HG02588 (cell line): ENCODE results near the gene CDKN1C.

Experiments used
- ATAC-seq: cut with Tn5 transposase; IDR thresholded peaks from one replicate; pipeline ENCODE4 v1.9.1; 2021; ENCODE audit warnings: mild to moderate bottlenecking, moderate library complexity; ENCODE audit not compliant: unreplicated experiment

Gene CDKN1C

DNA sequence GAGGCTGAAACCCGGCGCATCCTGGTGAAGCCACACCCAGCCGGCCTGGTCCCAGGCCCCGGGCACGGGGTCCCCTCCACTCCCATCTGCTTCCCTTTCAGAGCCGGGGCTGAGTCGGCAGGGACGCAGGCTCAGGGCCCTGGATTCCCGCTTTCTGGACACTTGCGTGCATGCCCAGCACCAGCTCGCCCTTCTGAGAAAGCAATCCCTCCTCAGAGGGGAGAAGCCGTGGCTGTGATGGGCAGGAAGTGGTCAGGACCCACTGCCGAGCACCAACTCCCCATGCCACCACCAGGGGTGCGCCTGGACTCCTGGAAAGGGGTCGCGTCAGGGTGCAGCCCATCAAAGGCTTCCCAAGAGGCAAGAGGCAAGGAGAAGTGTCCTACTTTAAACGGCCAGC lies 15.1 kb downstream of the CDKN1C start:
- ATAC-seq, result no peak

DNA sequence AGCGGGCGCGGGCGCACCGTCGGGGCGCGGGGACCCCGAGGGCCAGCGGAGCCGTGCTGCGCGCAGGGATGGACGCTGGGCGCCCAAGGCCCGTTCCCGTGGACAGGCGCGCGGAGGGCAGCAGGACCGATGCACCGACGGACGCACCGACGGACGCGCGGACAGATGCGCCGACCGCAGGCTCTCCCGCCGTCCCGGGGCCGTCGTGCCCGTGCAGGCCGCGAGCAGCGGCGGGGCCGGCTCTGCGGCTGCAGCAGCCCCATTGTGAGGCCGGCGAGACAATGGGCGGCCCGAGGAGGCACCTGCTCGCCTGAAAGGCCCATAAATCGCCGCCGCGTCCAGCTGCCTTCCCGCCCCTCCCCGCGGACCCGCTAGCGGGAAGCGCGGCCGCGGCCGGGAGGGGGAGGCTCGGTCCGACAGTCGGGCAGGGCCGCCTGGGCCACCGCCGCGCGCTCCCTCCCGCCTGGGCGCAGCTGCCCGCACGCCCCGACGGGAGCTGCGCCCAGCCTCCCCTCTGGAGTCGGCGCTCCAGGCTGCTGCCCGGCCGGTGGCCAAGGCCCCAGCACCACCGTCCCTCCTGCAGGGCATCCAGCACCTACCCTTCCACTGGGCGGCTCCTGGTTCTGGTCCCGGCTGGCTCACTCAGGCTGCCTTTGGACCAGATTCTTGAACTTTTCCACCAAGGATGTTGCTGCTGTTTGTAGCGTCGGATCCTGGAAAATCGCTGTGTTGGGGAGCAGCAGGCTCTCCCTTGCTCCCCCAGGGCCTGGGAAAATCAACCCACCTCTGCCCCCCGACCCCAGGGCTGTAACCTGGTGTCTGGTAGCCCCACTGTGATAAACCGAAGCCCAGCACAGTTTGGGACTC lies 15.8 kb downstream of the CDKN1C start:
- no peak for ATAC-seq

DNA sequence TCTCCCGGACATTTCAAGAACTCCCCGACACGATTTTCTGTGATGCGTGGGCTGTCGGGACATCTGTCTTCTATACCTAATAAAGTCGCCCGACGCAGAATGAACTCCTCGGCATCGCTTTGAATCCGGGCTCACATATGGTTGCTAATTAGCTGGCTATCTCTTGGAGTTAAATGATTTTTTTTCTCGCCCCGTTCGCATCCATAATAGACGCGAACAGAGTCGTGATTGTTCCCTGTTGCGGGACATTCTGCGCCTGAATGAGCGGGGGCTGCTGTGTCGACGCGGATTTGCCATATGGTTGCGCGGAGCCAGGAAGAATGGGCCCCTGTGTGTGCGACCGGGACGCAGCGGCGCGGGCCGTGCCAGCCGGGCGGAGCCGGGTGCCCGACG lies 16.4 kb downstream of the CDKN1C start:
- no peak for ATAC-seq

DNA sequence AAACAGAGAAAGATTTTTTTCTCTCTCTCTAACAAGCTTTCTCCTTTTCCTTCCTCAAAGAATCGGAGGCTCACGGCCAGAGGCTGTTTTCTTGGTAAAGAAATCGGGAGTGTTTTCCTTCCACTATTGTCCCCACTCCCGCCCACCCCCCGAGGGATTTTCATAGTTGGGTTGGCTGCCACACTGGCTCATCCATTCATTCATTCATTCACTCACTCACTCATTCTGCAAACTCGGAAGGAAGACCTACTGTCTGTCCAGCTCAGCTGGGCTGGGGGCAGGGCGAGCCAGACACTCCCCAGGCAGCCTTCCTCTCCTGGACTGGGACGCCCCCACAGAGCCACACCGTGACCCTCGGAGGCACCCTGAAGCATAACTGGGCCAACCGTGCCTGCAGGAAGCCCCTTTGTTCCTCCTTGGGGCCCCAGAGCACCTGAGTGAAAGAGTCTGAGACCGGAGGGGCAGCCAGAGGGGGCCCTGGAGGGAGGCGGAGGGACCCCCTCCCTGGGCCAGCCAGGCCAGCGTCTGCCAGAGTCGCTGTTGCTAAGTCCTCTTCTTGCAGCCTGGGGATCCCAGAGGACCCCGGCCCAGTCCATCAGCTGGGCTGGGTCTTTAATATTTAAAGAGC lies 17.0 kb downstream of the CDKN1C start:
- ATAC-seq, result no peak

DNA sequence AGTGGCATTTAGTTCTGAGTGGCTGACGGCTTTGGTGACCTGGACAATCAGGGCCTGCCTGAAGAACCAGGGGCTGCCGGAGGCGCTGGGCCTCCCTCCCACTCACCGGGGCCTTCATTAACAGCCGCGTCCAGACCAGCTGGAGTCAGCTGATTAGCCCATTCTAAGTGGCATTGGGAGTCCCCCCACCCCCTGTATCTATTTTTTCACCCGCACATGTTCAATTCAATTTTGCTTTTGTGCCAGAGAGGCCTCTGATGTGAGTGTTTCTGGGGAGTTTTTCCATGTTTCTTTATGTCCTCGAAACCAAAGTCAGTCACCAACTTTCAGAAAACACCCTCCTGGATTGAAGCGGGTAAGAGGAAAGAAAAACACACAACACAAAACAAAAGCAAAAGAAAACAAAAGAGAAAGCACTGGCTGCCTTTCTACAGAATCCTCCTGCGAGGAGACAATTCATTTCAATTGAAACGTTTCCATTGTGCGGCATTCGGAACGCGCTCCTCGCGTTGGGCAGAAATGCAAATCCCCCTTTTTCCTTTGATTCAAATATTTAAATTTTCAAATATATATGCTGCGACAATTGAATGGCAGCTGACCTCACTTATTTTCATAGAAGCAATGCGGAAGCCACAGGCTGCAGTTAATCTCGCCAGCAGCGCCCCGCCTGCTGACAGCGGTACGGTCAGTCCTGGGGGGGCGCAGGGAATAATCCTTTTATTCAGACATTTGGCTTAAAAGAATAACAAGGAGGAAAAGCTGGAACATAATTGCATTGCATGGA lies 17.7 kb downstream of the CDKN1C start:
- no peak for ATAC-seq

DNA sequence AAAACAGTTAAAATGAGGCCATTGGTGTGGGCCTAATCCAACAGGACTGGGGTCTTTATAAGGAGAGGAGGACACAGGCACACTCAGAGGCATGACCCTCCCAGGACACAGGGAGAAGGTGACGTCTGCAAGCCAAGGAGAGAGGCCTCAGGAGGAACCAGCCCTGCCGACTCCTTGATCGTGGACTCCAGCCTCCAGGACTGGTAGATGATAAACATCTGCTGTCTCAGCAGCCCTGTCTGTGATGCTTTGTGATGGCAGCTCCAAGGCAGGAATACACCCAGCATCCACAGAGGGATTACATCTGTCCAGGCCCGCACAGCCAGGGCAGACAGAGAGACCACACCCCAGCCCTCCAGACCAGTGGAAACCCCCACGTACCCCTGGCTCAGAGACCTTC lies 18.4 kb downstream of the CDKN1C start:
- ATAC-seq, result no peak

DNA sequence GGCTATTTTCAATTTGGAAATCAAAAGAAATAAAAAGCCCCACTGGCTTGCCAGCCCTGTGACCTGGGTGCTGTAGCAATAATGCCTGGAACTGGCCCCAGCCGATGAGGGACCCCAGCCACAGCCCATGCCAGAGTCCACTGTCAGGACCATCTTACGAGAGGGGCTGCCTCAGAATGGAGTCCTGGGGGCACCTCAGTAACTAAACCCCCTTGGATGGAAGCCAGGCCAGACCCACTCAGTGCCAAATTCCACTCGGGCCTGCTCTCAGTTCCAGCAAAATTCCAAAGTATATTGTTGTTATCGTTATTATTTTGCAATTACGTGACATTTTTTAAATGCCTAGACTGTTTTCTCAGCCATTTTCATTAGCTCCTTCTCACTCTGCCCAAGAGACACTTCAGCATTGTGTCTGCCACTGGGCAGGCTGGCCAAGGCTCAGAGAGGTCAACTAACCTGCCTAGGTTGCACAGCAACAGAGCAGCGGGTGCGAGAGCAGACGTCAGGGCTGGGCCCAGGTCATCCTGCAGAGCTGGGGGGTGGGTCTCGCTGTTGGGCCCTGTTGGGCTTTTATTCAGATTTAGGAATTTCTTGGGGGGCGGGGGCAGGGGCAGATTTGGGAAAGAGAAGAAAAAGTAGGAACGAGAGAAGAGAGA lies 19.5 kb downstream of the CDKN1C start:
- no peak for ATAC-seq

DNA sequence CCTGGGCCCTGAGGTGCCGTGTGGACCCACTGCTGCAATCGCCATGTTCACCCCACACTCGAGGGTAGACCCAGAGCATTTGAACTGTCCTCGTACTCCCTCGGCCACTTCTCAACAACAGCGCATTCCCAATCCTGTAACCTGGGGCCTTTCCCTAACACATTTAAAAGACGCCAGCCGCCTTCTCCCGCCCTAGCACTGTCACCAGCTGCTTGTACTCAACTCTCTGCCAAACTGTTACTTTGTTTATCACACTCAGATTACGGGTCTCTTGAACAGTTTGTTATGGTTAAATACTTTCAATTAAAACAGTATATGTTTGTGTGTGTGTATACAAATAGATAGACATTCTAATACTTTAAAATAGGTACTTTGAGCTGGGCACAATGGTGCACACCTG lies 20.7 kb downstream of the CDKN1C start:
- no peak for ATAC-seq

DNA sequence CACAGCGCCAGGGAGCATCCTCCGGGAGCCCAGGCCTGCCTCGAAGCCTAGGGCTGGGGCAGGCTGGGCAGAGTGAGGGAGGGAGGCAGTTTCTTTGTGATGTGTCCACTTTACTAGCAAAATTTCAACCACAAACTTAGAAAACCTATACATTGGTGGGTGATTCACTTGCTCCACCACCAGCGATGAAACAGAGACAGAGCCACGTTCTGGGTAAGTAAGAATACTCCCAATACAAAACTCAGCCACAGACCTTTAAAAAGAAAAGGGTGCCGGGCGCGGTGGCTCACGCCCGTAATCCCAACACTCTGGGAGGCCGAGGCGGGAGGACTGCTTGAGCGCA lies 22.3 kb downstream of the CDKN1C start:
- ATAC-seq, result no peak

DNA sequence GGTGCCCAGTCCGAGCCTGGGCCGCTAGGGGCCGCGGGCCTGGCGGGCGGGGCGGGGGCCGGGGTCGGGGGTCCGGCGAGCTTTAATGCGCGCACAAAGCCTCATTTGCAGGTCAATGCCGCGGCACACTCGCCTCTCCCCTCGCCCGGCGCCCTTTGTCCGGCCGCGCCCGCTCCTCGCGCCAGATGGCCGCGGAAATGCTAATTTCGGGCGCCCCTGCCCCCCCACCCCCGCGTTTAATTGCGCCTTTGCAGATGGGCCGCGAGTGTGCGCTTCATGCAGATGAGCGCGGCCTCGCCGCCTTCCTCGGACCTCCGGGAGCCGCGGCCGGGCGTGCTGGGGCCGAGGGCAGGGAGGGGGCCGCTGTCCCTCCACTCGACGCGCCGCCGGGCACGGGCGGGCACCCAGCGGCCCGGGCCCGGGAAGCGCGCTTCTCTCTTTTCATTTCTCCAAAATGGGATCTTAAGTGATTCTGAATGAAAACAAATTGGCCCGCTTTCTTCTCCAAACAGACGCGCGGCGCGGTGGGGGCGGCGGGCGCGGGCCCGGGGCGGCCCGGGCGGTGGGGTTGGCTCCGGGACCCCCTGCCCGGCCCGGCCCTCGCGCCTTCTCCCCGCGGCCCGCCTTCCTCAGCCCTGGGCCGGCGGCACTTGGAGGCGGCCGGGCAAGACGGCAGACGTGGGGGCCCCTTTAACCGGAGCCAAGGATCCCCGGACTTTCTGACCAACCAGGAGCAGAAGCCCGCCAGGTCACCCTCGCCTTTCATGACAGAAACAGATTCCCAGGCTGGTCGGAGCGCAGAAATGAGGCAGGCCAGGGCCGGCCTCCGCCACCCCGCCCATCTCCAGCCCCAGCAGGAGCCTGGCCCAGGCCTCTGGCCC lies 22.9 kb downstream of the CDKN1C start:
- no peak for ATAC-seq

DNA sequence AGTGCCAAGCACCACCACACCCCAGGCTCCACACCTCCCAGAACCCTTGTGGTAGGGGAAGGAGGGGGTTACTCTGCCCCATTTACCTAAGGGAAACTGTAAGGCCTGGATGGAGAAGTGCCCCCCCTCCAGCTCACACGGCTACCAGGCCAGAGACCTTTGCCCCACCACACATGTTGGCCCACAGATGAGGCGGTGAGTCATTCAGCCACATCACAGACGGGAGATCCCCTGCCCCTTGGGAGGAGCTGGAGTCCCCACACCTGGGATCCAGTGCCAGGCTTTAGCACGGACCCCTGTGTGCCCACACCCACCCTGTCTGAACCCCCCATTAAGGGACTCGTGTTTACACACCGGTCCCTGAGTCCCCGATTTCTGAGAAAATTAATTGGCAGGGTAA lies 24.9 kb downstream of the CDKN1C start:
- ATAC-seq, result no peak

DNA sequence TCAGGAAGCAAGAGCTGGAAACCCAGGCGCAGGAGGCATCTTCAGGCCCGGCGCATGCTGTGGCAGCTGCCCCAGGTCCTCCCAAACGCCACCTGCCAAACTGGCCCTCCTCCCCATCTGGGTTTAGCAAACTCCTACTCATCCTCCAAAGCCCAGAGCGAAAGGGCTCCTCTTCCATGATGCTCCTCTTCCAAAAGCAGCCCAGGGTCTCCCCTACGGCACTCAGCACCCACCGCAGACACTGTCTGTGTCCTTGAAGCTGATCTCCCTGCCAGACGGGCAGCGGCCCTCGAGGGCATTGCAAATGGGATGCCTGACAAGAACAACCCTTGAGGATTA lies 25.9 kb downstream of the CDKN1C start:
- ATAC-seq, result no peak

DNA sequence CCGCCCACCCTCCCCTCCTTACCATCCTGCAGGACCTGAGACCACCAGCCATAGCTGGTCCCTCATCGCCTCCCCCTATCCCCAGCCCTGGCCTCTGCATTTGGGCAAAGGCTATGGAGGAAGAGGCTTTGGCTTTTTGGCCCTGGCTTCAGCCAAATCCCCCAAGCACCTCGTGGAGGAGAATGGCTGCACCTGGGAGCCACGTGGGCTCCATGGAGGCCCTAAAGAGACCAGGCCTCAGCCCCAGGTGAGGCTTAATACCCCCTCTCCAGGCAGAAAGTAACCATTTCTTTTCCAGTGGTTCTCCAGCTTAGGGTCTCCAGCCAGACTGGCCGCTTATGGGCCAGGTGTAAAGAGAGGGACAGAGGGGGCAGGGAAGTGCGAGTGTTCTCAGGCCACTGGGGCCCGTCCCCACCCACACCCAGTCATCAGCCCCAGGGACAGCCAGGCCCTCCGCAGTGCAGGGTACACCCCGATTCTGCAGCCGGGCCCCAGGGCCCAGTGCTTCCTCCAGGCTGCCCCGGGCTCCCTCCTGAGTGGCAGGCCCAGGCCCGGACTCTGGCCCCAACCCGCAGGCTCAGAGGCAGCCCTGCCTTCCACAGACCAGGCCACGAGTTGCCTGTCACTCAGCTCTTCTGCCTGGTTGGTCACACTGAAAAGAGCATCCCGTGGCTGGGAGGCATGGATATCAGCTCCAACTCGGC lies 26.4 kb downstream of the CDKN1C start:
- no peak for ATAC-seq

DNA sequence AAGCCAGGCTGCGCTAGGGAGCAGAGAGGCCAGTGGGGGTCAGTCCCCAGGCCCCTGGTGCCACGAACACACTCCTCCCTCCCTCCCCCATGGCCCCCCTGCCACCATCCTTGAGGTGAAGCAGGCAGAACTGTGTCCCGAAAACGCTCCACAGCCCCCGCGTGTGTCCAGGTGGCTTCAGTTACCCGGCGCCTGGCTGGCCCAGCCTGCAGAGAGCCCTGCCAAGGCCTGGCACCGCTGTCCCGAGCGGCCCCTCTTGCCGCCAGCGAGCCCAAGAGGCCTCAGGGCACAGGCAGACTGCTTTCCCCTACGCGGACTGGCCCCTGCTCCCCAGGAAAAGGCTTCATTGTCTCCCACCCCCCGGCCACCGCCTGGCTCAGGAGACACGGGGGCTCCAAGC lies 27.7 kb downstream of the CDKN1C start:
- ATAC-seq, result no peak

DNA sequence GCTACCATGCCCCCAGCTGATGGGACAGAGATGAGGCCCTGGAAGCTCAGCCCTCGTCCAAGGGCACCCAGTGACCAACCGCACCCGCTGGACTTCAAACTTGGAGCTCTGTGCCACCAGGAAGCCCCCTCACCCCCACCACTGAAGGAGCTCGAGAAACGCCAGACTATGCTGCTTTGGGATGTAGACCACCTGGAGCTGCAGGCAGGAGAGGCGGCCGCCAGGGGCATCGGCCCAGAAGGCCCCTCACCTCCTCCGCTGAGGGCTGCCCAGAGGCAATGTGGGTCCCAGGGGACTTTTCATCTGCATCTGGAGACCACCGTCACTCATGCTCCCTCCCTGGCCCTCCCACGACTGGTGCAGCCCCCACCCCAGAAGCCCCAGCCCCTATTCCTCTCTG lies 28.3 kb downstream of the CDKN1C start:
- ATAC-seq, result no peak

DNA sequence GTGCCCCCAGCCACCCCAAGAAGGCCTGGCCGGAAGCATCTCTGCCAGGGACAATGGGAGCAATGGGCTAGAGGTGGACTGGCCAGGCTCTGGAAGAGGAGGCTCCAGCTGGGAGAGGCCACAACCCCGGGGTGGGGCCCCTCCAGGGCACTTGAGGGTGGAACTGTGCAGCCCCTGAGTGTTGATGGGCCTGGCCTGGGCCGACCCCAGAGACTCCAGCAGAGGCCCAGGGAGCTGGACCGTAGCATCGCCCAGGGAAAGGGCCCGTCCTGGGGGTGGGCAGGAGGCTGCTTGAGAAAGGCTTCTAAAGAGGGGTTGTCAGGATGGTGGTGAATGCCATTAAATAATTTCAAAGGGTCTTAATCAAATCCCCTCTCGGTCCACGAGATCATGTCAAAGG lies 30.4 kb downstream of the CDKN1C start:
- no peak for ATAC-seq

DNA sequence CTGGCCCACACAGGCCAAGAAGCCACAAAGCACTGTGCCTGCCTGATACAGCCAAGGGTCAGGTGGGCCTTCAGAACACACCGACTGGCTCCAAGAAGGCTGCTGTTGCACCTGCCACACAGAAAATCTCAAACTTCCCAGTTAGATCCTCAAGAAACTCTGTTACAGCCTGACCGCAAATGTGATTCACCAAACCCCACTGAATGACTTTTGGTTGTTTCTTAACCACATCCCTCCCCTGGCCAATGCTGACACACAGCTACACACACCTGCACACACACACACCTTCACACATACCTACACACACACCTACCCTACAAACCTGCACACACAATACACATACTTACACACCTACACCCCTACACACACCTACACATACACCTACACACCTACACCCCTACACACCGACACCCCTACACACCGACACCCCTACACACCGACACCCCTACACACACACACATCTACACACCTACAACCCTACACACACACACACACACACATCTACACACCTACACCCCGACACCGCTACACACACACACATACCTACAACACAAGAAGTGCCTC lies 31.5 kb downstream of the CDKN1C start:
- no peak for ATAC-seq

DNA sequence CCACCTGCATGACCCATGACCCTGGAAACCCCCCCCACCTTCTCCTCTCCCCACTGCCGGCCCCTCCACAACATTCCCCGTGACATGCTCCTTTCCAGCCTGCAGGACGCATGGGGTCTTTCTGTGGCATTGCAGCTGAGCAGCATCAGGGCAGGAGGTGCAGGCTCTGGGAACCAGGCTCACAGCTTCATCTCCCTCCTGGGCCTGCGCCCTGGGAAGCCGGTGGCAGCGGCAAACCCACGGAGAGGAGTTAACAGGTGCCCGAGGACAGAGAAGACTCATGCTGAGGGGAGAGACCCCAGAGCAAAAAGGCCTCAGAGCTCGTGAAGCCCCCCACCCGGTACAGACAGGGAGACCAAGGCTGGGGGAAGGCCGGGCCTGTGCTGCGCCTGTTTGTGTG lies 32.2 kb downstream of the CDKN1C start:
- ATAC-seq, result no peak

DNA sequence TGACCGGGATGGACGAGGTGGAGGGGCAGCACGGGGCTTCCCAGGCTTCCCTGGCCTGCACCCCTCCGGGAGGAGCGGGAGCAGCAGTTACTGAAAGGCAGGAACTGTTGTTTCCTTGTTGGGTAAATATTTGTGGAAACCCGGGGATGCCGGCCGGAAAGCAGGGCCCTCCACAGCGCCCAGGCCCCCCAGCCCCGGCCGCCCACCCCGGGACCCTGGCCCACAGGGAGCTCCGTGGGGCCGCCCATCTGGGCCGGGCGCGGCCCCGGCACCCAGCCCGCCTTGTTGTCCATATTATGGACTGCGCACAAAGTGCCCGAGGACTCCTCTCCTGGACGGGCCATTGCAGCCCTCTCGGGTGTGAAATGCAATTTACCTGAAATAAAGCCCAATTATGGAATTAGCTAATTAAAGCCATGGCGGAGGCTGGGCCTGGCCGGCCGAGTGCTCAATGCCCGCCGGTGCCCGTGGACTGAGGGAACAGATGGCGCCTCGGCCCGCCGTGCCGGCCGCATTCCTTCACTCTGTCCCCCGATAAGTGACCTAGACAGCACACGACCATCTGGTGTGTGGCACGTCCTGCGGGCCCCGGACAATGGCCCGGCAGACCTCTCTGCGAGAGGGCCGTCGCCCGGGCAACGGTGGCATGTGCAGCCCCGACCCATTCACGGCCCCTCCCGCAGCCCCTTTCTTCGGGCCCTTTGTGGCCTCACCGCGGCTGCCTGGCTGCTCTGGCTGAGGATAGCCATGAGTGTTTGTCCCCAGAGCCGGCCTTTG lies 35.4 kb downstream of the CDKN1C start:
- ATAC-seq, result no peak
